Epithelial cell of prostate (primary cell): ENCODE results near the gene SDHAF3.
"Not testable (repeated sequence)": the region's sequence is repeated elsewhere in the genome, so short reads cannot be mapped to it uniquely, and the experiment has no call there.

ENCODE experiments used
- DNase-seq: peaks from one replicate; pipeline ENCODE4 v3.0.0-alpha.2; 2011; ENCODE audit warnings: low read depth, low spot score
- H3K27ac ChIP-seq: fragments of 450-650 bp; 2 replicates; pipeline ENCODE4 v1.5.1; 2017; ENCODE audit warnings: mild to moderate bottlenecking

Gene SDHAF3

DNA sequence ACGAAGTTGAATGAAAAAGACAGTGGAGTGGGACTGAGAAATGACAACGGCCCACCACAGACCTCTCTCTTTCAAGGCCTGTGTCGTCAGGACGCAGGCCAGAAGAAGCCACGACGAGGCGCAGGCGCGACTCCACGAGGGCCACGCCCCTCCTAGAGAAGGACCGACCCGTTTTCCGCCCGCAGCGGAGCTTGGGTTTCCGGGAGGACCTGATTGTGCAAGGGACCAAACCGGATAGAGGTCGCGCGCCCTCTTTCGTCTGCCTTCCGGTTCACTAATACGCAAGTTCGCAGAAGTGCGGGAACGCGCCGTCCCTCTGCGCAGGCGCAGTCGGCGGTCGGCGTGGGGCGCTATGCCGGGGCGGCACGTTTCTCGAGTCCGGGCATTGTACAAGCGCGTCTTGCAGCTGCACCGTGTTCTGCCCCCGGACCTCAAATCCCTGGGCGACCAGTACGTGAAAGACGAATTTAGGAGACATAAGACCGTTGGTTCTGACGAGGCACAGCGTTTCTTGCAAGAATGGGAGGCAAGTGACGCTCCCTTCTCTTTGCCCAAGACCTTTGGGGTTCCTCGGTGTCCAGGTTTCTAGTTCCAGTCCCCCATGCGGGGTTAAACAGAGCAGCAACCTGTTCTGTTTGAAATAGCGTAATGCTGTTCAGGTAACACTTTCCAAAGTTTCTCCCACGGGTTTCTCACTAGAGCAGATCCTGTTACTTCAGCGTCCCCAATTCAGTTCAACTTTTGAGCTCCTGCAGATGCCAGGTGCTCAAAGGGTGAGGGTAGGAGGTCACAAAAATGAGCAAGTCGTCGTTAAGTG is at the start of gene SDHAF3:
SDHAF3 (plus strand) TSS at position 327 of the 817 bp plus-strand sequence; CDS start at position 353, 26 bp downstream.
- DNase-seq: peak; percentile 84
- peak within 1 kb of the TSS; percentile 52 for H3K27ac ChIP-seq

GRCh38 chr7:97072025-97072424 is 45.5 kb upstream of the SDHAF3 start:
- not testable (repeated sequence) for H3K27ac ChIP-seq, DNase-seq

DNA sequence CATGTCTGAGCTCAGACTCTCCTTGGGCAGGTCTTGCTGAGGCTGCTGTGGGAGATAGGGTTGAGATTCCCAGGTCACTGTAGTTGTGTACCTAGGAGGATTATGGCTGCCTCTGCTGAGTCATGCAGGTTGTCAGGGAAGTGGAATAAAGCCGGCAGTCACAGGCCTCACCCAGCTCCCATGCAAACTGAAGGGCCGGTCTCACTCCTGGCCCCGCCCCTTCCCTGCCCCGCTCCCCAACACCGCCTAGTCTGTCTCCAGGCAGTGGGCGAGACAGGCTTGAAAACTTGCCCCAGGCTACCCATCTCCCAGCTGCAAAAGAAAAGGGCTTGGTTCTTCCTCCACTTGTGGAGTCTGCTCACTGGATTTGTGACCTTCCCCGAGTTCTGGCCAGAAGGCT is 41.6 kb upstream of the SDHAF3 start:
- DNase-seq: no peak

DNA sequence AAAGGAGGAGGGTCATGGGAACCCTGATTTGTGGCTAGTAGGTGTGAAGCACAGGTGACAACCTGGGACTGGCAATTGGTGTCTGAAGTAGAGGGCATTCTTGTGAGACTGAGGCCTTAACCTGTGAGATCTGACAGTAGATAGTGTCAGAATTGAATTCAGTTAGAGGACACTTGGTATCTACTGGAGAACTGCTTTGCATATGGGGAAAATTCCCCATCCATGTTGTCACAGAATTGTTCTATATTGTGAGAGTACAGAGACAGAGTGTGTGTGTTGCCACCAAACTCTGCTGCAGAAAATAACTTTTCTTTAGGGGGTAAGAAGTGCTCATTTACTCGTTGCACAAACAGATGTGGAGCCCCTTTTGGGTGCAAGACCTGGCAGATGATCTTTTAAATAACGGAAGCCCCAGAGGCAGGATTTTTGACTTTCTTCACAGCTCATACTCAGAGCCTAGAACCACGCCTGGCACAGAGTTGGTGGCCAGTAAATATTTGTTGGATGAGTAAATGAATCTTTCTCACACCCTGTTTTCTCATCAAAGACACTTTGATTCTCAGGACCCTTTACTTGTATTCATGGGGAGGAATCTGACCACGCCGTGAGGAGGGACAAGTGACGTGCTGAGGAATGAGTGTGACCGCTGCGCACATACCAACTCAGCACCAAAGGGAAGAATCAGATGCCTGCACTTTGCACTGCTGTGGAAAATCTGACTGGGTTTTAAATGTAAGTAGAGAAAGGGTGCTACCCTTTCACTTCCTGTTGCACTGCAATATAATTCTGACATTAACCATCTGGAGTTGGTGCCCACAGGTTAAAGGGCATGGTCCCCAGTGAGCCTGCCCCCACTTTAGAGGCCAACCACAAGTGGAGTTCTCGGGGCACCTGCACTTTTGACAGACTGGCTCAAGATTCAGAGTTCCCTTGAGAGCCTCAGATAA is 39.2 kb upstream of the SDHAF3 start:
- DNase-seq: no peak
- H3K27ac ChIP-seq: no peak overlapping the region

More for the DNA sequence above, 41.6 kb upstream of the SDHAF3 start:
- no peak overlapping the region for H3K27ac ChIP-seq

DNA sequence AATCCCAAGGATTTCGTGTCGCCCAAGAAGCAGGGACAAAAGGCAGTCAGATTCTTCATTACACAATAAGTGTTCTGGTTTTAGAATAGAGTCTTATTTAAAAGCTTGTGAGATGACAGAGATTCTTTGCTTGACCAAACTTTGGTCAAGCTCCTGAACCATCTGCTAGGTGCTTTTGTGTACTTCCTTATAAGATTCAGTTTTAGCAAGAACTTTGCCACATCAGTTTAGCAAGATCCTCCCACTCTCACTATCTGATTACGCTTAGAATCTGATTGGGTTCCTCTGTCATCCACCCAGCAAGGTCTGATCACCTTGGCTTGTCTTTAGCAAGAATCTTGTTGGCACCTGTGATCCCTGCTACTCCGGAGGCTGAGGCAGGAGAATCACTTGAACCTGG is 38.2 kb upstream of the SDHAF3 start:
- no peak overlapping the region for H3K27ac ChIP-seq
- no peak for DNase-seq

DNA sequence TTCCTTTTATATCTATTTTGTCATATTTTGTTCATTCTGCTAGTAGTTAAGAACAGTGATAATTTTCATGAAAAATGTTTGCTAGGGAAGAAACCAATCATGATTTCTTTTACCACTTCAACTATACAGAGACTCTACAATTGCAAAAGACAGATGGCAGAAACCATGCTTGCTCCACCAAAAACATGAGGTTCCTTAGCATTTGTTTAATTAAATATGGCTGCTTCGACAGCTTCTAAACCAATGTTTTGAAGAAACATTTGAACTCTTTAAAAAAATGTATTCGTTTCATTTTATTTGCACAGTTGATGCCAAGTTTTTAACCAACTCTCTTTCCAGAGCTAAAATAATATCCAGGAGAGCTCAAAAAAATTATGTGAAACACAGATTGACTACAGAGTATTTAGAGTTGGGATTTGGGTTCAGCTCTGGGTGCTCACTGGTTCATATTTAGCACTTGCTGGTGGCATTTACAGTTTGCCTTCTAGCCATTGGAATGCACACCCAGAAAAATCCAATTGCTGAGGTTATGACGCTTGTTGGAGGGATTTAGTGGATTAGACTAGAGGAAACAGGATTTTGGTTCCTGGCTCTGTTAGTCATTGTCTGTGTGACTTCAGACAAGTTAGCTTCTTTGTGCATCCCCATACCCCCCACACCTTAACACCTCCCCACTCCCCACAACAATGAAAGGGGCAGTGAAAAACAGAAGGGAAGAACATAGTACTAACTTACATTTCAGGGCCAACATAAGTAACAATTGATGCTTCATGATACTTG is 35.8 kb upstream of the SDHAF3 start:
- no peak overlapping the region for H3K27ac ChIP-seq
- DNase-seq: no peak

GRCh38 chr7:97088364-97088763 is 29.1 kb upstream of the SDHAF3 start:
- no peak for DNase-seq
- no peak overlapping the region for H3K27ac ChIP-seq

- no peak for DNase-seq
- H3K27ac ChIP-seq: no peak overlapping the region
These were observed 27.7 kb upstream of the SDHAF3 start for GRCh38 chr7:97089771-97090170.

- no peak for DNase-seq
- H3K27ac ChIP-seq: no peak overlapping the region
These were observed 26.6 kb upstream of the SDHAF3 start for GRCh38 chr7:97090761-97091353.

DNA sequence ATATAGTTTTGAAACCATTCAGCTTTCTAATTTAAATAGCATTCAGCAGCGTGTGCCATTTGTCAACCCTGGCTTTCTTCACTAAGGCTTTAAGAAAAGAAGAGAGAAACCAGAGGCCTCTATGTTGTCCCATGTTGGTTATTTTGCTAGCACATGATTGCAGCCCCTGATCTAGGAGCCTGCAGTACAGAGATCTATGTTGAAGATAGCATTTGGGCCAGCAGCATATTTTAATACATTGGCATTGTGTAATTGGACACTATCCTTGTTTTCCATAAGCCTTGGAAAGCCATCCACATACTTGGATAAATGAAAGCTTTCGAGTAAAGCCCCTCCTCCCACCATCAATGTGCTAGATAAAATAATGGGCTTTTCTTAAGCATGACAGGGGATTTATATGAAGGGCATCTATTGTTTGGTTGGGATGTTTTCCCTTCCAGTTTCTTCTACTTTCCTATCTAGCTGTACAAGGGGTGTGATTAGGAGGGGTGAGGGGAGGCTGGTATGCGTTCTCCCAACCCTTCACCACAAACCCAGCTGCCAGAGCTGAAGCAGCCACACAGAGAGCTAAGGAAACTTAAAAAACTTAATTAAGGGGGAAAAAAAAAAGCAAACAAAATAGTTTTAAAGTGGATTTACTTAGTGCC is 23.1 kb upstream of the SDHAF3 start:
- DNase-seq: no peak
- H3K27ac ChIP-seq: no peak overlapping the region

- DNase-seq: no peak
- H3K27ac ChIP-seq: no peak overlapping the region
These were observed 21.5 kb upstream of the SDHAF3 start for GRCh38 chr7:97096037-97096436.

- H3K27ac ChIP-seq: no peak overlapping the region
- no peak for DNase-seq
These were observed 20.8 kb upstream of the SDHAF3 start for GRCh38 chr7:97096661-97097060.

DNA sequence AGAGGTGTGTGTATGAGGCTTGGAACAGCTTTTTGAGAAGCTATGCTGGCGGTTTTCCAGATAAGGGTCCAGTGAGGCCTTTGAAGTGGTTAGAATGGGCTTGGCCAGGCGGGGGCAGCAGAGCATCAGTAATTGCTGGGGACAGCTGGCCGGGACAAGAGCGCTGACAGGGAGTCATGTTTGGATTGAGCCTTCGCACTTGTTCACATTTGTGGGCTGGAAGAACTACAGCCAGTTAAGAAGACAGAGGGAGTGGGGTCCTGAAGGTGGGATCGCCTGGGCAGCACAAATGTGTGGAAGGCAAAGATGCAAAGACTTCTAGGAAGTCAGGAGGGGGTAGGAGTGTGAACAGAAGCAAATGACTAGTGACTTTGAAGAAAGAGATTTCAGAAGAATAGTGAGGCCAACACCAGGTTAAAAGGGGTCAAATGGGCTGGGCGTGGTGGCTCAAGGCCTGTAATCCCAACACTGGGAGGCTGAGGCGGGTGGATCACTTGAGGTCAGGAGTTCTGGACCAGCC is 12.7 kb upstream of the SDHAF3 start:
- peak; percentile 6 for DNase-seq
- H3K27ac ChIP-seq: no peak overlapping the region

DNA sequence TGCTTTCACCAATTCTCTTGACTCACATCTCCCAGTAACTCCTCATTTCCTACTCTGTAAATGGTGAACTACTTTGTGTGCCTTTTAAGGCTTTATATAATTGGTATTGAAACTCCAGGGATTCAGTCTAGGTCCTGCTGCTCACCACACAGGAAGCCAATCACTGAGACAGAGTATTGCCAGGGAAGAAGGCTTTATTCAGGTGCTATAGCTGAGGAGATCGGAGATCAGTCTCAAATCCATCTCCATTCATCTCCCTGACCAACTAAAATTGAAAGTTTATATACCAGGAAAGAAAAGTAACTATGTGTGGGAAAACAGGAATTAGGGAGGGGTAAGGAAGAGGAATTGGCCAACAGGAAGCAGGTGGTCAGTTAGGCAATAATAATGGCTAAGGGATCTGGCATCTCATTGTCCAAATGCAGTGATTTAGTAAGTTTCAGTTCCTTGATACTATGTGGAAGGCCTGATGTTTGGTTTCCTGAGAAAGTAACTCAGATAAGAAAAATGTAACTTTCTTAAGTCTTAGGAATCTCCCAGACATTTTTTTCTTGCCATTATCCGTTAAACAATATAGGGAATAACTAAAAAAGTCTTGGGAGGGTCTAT is 10.2 kb upstream of the SDHAF3 start:
- H3K27ac ChIP-seq: peak overlapping the region; percentile 29

GRCh38 chr7:97116308-97116707 is 1.2 kb upstream of the SDHAF3 start:
- H3K27ac ChIP-seq: no peak overlapping the region
- DNase-seq: no peak

More for the DNA sequence above, 10.2 kb upstream of the SDHAF3 start:
- no peak for DNase-seq

DNA sequence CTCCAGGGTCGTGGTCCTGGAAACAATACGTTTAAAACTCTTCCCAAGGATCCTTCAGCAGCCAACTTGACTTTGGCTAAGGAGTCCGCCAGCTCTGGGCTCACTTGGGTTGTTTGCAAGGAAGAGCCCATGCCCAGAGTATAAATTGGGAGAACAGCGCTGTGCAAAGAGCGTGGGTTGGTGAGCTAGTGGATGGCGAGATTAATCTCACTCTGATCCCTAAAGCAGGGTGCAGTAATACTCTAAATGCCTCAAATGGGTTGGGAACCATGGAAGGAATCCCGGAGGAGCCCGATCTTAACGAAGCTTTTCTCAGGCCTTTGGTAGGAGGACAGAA is 495 bp upstream of the SDHAF3 start:
- no peak for DNase-seq
- peak overlapping the region; percentile 52 for H3K27ac ChIP-seq

- peak overlapping the region; percentile 52 for H3K27ac ChIP-seq
- no peak for DNase-seq
These were observed 914 bp downstream of the SDHAF3 start for GRCh38 chr7:97118306-97118917.

- H3K27ac ChIP-seq: no peak overlapping the region
- no peak for DNase-seq
These were observed 2.2 kb downstream of the SDHAF3 start for GRCh38 chr7:97119747-97120146.
